Neural progenitor cell (in vitro differentiated cells): Measurements from ENCODE around the gene DDIAS.

ENCODE experiments used
- CTCF ChIP-seq: fragments of 200-600 bp; sonication (generic); IDR thresholded peaks from 2 replicates; pipeline ENCODE4 v1.5.1; 2017; ENCODE audit warnings: antibody characterized with exemption, mild to moderate bottlenecking
- EZH2 ChIP-seq: fragments of 200-600 bp; sonication (generic); IDR thresholded peaks from 2 replicates; pipeline ENCODE4 v1.6.1; 2017; ENCODE audit warnings: antibody characterized with exemption, mild to moderate bottlenecking, moderate library complexity

GRCh38 chr11:82980947-82981346, 79.4 kb downstream of the DDIAS start:
- TF ChIP-seq CTCF: no peak
- no peak for TF ChIP-seq EZH2
